ENCODE data around the gene ASB4.

The ASB4 gene

DNA sequence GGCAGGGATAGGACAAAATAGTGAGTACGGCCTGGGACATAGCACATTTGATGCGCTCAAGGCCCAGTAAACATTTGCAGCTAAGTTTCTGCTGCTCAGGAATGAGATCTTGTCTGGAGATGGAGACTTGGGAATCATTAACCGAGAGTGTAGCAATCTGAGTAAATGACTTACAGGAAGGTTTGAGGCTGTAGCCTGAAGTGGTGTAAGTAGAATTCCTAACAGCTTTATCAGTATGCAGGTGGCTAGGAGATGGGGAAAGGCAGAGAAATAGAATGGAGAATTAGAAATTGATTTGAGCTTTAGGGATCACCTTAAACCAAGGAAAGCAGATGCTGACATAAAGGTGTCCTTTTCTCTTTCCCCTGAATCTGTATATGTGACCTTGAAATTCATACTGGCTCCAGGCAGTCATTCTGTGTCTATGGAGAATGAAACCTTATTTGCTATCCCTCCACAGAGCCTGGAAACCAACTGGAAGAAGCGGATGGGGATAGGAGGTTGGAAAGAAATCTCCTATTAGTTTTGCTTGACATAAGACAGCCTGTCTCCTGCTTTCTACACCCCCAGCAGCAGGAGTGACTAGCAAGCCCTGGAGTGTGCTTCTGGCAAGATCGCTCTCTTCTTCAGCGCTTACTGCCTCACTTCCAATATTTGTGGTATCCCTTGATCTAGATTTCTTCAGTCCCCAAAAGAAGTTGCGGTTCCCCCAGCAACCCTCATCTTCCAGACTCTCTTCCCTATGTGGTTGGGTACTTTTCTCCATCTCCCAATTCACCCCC, 44.5 kb upstream of the ASB4 start:
- no peaks in the 10 kb centered on the region for H3K79me2 ChIP-seq (ENCODE audit: insufficient read depth, low read length)
- H3K9me3 ChIP-seq (ENCODE audit: insufficient read depth, low read length) = no peaks in the 10 kb centered on the region
- H3K4me3 ChIP-seq (ENCODE audit: insufficient read depth, low read length, poor library complexity, severe bottlenecking) = no peak overlapping the region
- no peak for TF ChIP-seq EZH2phosphoT487 (conservative IDR thresholded peaks at IDR 0.05; ENCODE audit: low read length)
- no peak for TF ChIP-seq CTCF (IDR thresholded peaks at IDR 0.05; ENCODE audit: insufficient read depth, low read length, poor library complexity, severe bottlenecking)
- no peak overlapping the region for H3K4me2 ChIP-seq (ENCODE audit: low read depth, low read length, poor library complexity, severe bottlenecking)
- H4K20me1 ChIP-seq (ENCODE audit: low read depth, low read length) = no peaks in the 10 kb centered on the region
- no peak overlapping the region for H3K27ac ChIP-seq (ENCODE audit: low read depth, low read length)
- no peak overlapping the region for H3K9ac ChIP-seq (ENCODE audit: low read length)
- no peaks in the 10 kb centered on the region for H3F3A ChIP-seq (ENCODE audit: insufficient read depth)
- no peaks in the 10 kb centered on the region for H3K36me3 ChIP-seq (ENCODE audit: low read length)
- no peaks in the 10 kb centered on the region for H3K27me3 ChIP-seq (ENCODE audit: low read length)
- no peak overlapping the region for H2AFZ ChIP-seq (ENCODE audit: low read depth, low read length, severe bottlenecking)
- no peaks in the 10 kb centered on the region for H3K9me2 ChIP-seq (replicated peaks; ENCODE audit: insufficient read depth, low read length)

GRCh38 chr7:95444796-95445195, 40.9 kb upstream of the ASB4 start:
- Histone ChIP-seq H3K79me2 (ENCODE audit: insufficient read depth, low read length) (no peaks in the 10 kb centered on the region), H3K9me2 (replicated peaks; ENCODE audit: insufficient read depth, low read length) (no peaks in the 10 kb centered on the region), H3K27me3 (ENCODE audit: low read length) (no peaks in the 10 kb centered on the region), H3K27ac (ENCODE audit: low read depth, low read length) (no peak overlapping the region), H4K20me1 (ENCODE audit: low read depth, low read length) (no peaks in the 10 kb centered on the region), H3K4me2 (ENCODE audit: low read depth, low read length, poor library complexity, severe bottlenecking) (no peak overlapping the region), H2AFZ (ENCODE audit: low read depth, low read length, severe bottlenecking) (no peak overlapping the region), H3K9me3 (ENCODE audit: insufficient read depth, low read length) (no peaks in the 10 kb centered on the region), H3K9ac (ENCODE audit: low read length) (no peak overlapping the region), H3K36me3 (ENCODE audit: low read length) (no peaks in the 10 kb centered on the region), H3F3A (ENCODE audit: insufficient read depth) (no peaks in the 10 kb centered on the region), H3K4me3 (ENCODE audit: insufficient read depth, low read length, poor library complexity, severe bottlenecking) (no peak overlapping the region)
- TF ChIP-seq CTCF (IDR thresholded peaks at IDR 0.05; ENCODE audit: insufficient read depth, low read length, poor library complexity, severe bottlenecking) (no peak), EZH2phosphoT487 (conservative IDR thresholded peaks at IDR 0.05; ENCODE audit: low read length) (no peak)

DNA sequence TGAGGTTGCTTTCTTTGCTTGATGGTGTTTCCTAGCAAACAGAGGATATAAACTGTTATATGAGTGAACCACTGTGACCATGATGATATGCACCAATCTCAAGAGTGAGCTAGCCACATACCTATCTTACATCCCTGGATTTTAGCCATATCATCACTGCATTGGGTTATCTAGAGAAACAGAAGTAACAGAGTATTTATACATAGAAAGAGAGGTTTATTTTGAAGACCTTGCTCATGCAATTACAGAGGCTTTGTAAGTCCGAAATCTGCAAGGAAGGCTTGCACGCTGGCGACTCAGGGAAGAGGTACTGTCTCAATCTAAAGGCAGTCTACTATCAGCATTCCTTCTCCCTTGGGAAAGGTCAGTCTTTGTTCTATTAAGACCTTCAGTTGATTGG, 39.1 kb upstream of the ASB4 start:
- H3K4me3 ChIP-seq (ENCODE audit: insufficient read depth, low read length, poor library complexity, severe bottlenecking) = no peak overlapping the region
- no peak for TF ChIP-seq CTCF (IDR thresholded peaks at IDR 0.05; ENCODE audit: insufficient read depth, low read length, poor library complexity, severe bottlenecking)
- TF ChIP-seq EZH2phosphoT487 (conservative IDR thresholded peaks at IDR 0.05; ENCODE audit: low read length) = no peak
- no peaks in the 10 kb centered on the region for H3K36me3 ChIP-seq (ENCODE audit: low read length)
- H2AFZ ChIP-seq (ENCODE audit: low read depth, low read length, severe bottlenecking) = no peak overlapping the region
- H3K79me2 ChIP-seq (ENCODE audit: insufficient read depth, low read length) = no peaks in the 10 kb centered on the region
- no peak overlapping the region for H3K9ac ChIP-seq (ENCODE audit: low read length)
- no peaks in the 10 kb centered on the region for H3F3A ChIP-seq (ENCODE audit: insufficient read depth)
- H3K9me2 ChIP-seq (replicated peaks; ENCODE audit: insufficient read depth, low read length) = no peaks in the 10 kb centered on the region
- H4K20me1 ChIP-seq (ENCODE audit: low read depth, low read length) = no peaks in the 10 kb centered on the region
- no peaks in the 10 kb centered on the region for H3K9me3 ChIP-seq (ENCODE audit: insufficient read depth, low read length)
- H3K4me2 ChIP-seq (ENCODE audit: low read depth, low read length, poor library complexity, severe bottlenecking) = no peak overlapping the region
- H3K27me3 ChIP-seq (ENCODE audit: low read length) = no peaks in the 10 kb centered on the region
- no peak overlapping the region for H3K27ac ChIP-seq (ENCODE audit: low read depth, low read length)
